T-helper 2 cell treated with Interferon-gamma antibody and Interleukin-4, amounts not matched to agents 5 μg/mL and 100 μg/mL, for 36 hours (primary cell): ENCODE results near the gene ABCC10.
A peak's percentile ranks its signal among the peaks of the same experiment; 100 is the strongest.
"Not testable (repeated sequence)": the region's sequence is repeated elsewhere in the genome, so short reads cannot be mapped to it uniquely, and the experiment has no call there.

ENCODE experiments used
- DNase-seq: peaks from one replicate; pipeline ENCODE4 v3.0.0; 2021; ENCODE audit warnings: low spot score
- H3K27ac Mint-ChIP-seq: one replicate; pipeline ENCODE4 v1.8.0; 2021; ENCODE audit warnings: mild to moderate bottlenecking, mixed read lengths
- H3K27me3 Mint-ChIP-seq: one replicate; pipeline ENCODE4 v1.8.0; 2021; ENCODE audit warnings: low read depth, mixed read lengths
- H3K36me3 Mint-ChIP-seq: one replicate; pipeline ENCODE4 v1.8.0; 2021; ENCODE audit warnings: low read depth, mixed read lengths
- H3K4me1 Mint-ChIP-seq: one replicate; pipeline ENCODE4 v1.8.0; 2021; ENCODE audit warnings: low read depth, mixed read lengths
- H3K4me3 Mint-ChIP-seq: one replicate; pipeline ENCODE4 v1.8.0; 2022; ENCODE audit warnings: mild to moderate bottlenecking, moderate library complexity, mixed read lengths
- H3K9me3 Mint-ChIP-seq: one replicate; pipeline ENCODE4 v1.8.0; 2021; ENCODE audit warnings: mixed read lengths

Gene ABCC10, protein sequence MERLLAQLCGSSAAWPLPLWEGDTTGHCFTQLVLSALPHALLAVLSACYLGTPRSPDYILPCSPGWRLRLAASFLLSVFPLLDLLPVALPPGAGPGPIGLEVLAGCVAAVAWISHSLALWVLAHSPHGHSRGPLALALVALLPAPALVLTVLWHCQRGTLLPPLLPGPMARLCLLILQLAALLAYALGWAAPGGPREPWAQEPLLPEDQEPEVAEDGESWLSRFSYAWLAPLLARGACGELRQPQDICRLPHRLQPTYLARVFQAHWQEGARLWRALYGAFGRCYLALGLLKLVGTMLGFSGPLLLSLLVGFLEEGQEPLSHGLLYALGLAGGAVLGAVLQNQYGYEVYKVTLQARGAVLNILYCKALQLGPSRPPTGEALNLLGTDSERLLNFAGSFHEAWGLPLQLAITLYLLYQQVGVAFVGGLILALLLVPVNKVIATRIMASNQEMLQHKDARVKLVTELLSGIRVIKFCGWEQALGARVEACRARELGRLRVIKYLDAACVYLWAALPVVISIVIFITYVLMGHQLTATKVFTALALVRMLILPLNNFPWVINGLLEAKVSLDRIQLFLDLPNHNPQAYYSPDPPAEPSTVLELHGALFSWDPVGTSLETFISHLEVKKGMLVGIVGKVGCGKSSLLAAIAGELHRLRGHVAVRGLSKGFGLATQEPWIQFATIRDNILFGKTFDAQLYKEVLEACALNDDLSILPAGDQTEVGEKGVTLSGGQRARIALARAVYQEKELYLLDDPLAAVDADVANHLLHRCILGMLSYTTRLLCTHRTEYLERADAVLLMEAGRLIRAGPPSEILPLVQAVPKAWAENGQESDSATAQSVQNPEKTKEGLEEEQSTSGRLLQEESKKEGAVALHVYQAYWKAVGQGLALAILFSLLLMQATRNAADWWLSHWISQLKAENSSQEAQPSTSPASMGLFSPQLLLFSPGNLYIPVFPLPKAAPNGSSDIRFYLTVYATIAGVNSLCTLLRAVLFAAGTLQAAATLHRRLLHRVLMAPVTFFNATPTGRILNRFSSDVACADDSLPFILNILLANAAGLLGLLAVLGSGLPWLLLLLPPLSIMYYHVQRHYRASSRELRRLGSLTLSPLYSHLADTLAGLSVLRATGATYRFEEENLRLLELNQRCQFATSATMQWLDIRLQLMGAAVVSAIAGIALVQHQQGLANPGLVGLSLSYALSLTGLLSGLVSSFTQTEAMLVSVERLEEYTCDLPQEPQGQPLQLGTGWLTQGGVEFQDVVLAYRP (N-terminal part only)

DNA sequence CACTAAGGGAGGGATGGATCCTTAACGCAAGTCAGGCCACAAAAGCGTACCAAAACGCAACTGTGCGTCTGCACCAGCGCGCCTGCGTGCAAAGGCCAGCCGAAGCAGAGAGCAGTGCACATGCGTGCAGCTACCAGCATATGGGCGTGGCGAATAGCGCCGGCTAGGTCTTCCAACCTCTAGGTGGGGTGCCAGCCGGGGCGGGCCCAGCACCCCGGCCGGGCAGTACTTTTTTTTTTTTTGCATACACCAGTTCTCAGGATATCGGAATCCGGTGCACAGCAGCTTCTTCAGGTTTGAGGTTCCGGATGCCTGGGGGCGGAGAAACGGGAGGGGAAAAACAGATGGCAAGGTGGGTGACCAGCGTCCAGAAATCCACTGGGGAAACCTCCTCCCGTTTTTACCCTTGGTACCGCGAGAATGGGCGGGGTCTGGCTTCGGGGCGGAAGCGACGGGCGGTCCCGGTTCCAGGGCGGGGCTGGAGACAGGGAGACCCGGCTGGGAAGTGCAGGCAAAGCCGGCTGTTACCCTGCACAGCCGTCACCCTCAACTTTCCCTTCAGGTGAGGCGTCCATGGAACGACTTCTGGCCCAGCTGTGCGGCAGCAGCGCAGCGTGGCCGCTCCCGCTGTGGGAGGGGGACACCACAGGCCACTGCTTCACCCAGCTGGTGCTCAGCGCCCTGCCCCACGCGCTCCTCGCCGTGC is at the start of gene ABCC10:
Gene ABCC10, plus strand, starts transcription at position 136 of the 706 bp plus-strand sequence. Its CDS starts 438 bp downstream, at position 574.
- H3K27ac Mint-ChIP-seq: peak within 1 kb of the TSS; percentile 93
- H3K27me3 Mint-ChIP-seq: peaks cover under 1% of the 10 kb centered on the region
- peaks cover 8% of the 10 kb centered on the region for H3K36me3 Mint-ChIP-seq
- no peaks in the 10 kb centered on the region for H3K9me3 Mint-ChIP-seq
- peaks cover 15% of the 10 kb centered on the region for H3K4me1 Mint-ChIP-seq
- peak; percentile 95 for DNase-seq
- H3K4me3 Mint-ChIP-seq: peak within 1 kb of the TSS; percentile 95

GRCh38 chr6:43377710-43378229 is 49.6 kb upstream of the ABCC10 start:
- Mint-ChIP-seq H3K27me3 (peaks cover 34% of the 10 kb centered on the region), H3K9me3 (no peaks in the 10 kb centered on the region), H3K27ac (no peak overlapping the region), H3K36me3 (peaks cover 2% of the 10 kb centered on the region), H3K4me3 (no peak overlapping the region), H3K4me1 (peaks cover 20% of the 10 kb centered on the region)
- DNase-seq: no peak

GRCh38 chr6:43378631-43379030 is 48.7 kb upstream of the ABCC10 start:
- no peak for DNase-seq
- peaks cover 25% of the 10 kb centered on the region for H3K4me1 Mint-ChIP-seq
- H3K27me3 Mint-ChIP-seq: peaks cover 29% of the 10 kb centered on the region
- H3K36me3 Mint-ChIP-seq: peaks cover 2% of the 10 kb centered on the region
- no peaks in the 10 kb centered on the region for H3K9me3 Mint-ChIP-seq
- H3K27ac Mint-ChIP-seq: no peak overlapping the region
- H3K4me3 Mint-ChIP-seq: no peak overlapping the region

DNA sequence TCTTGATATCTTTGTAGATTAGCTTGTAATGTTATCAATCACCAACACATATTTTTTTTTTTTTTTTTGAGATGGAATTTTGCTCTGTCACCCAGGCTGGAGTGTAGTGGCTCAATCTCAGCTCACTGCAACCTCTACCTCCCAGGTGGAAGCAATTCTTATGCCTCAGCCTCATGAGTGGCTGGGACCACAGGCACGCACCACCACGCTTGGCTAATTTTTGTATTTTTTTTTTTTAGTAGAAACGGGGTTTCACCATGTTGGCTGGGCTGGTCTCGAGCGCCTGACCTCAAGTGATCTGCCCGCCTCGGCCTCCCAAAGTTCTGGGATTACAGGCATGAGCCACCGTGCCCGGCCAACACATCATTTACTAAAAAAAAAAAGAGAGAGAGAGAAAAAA is 46.5 kb upstream of the ABCC10 start:
- H3K27ac Mint-ChIP-seq, H3K4me3 Mint-ChIP-seq, DNase-seq, H3K36me3 Mint-ChIP-seq, H3K9me3 Mint-ChIP-seq: not testable (repeated sequence)
- H3K4me1 Mint-ChIP-seq: peaks cover 40% of the 10 kb centered on the region
- H3K27me3 Mint-ChIP-seq: peaks cover 29% of the 10 kb centered on the region

DNA sequence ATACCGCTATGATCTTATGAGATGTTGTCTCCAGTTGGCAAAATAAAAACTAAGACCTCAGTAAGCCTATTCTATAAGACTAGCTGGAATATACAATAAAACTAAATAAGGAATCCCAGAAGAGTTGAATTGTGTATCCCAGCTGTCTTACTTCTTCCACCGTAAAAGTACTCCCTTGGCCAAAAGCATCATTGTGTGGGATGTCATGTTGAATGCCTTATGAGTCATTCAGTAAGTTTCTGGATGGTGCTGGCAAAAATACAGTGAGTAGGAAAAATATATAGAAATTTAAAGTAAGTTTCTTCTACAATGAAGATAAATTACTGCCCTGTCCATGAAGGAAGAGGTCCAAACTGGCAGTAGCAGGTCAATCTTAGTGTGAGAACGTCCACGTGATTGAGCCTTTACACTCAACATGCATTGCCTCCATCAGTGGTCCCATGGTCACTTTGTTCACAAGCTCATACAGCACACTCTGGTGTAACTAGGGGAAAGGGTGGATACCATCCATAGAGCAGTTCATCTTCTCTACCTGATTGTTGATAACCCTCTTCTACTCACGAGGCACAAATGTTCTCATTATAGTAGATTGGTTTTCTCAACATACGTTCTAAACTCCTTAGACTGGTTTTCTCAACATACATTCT is 44.2 kb upstream of the ABCC10 start:
- Mint-ChIP-seq H3K4me3 (peak overlapping the region; percentile 47), H3K4me1 (peaks cover 39% of the 10 kb centered on the region), H3K9me3 (peaks cover 4% of the 10 kb centered on the region), H3K27me3 (peaks cover 41% of the 10 kb centered on the region), H3K36me3 (peaks cover 2% of the 10 kb centered on the region), H3K27ac (peak overlapping the region; percentile 89)
- no peak for DNase-seq

DNA sequence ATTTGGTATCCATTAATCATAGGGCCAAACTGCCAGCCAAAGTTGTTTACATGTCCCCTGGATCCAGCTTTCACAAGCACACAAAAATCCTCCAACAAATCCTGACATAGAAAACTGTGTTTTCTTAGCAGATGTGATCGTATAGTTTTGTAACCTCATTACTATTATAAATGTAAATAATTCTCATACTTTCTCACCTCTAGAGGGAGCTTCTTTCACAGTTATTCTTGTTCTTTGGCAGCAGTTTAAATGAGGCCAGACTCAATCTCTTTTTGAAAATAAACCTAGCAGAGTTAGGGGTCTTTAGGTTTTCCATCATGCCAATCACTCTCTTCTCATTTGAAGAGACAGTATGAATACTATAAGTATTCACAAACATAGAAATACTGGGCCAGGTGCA is 40.8 kb upstream of the ABCC10 start:
- H3K27ac Mint-ChIP-seq: no peak overlapping the region
- H3K9me3 Mint-ChIP-seq: peaks cover 4% of the 10 kb centered on the region
- H3K4me1 Mint-ChIP-seq: peaks cover 42% of the 10 kb centered on the region
- peaks cover 49% of the 10 kb centered on the region for H3K27me3 Mint-ChIP-seq
- no peaks in the 10 kb centered on the region for H3K36me3 Mint-ChIP-seq
- DNase-seq: no peak
- no peak overlapping the region for H3K4me3 Mint-ChIP-seq

DNA sequence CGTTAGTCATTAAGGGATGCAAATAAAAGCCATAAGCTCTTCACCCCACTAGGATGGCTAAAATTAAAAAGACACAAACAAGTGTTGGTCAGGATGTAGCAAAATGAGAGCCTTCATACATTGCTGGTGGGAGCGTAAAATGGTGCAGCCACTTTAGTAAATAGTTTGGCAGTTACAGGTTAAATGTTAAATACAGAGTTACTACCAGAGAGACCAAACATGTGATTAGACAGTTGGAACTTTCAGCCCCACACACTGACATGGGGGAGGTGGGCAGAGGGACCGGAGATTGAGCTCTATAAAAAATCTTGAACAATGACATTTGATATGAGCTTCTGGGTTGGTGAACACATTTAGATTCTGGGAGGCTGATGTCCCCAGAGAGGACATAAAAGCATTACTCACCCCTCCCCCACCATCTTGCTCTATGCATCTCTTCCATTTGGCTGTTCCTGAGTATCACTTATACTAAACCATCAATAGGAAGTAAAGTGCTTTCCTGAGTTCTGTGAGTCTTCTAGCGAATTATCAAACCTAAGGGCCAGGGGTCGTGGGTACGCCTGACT is 37.5 kb upstream of the ABCC10 start:
- H3K4me1 Mint-ChIP-seq: peaks cover 25% of the 10 kb centered on the region
- no peaks in the 10 kb centered on the region for H3K36me3 Mint-ChIP-seq
- H3K27me3 Mint-ChIP-seq: peaks cover 72% of the 10 kb centered on the region

DNA sequence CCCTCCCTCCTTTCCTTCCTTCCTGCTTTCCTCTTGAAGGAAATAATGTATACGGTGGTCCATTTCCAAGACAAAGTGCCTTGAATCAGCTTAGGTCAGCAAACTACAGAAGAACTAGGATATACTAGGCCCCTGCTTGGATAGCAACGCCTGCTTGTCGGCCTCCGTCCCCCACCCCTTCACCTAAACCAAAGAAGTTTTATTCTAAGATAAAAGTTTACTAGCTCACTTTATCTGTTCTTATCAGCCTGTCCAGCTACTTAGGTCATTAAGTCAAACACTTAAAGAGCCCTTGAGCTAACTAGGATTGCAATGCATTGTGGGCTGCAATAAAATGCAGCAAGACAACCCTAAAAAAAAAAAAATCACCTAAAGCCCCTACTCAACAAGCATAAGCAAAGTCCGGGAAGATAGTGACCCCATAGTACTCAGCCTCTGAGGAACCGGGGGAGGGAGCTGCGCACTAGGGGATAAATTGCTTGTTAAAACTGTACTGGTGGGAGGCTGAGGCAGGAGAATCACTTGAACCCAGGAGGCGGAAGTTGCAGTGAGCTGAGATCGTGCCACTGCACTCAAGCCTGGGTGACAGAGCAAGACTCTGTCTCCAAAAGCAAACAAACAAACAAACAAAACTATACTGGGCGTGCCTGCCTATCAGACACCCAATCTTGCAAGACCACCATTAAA is 36.4 kb upstream of the ABCC10 start:
- H3K27ac Mint-ChIP-seq, DNase-seq, H3K36me3 Mint-ChIP-seq, H3K9me3 Mint-ChIP-seq: not testable (repeated sequence)
- Mint-ChIP-seq H3K4me1 (peaks cover 19% of the 10 kb centered on the region), H3K4me3 (peak overlapping the region; percentile 27), H3K27me3 (peaks cover 76% of the 10 kb centered on the region)

More for the DNA sequence above, 37.5 kb upstream of the ABCC10 start:
- Mint-ChIP-seq H3K27ac (no peak overlapping the region), H3K4me3 (no peak overlapping the region), H3K9me3 (no peaks in the 10 kb centered on the region)
- DNase-seq: no peak

DNA sequence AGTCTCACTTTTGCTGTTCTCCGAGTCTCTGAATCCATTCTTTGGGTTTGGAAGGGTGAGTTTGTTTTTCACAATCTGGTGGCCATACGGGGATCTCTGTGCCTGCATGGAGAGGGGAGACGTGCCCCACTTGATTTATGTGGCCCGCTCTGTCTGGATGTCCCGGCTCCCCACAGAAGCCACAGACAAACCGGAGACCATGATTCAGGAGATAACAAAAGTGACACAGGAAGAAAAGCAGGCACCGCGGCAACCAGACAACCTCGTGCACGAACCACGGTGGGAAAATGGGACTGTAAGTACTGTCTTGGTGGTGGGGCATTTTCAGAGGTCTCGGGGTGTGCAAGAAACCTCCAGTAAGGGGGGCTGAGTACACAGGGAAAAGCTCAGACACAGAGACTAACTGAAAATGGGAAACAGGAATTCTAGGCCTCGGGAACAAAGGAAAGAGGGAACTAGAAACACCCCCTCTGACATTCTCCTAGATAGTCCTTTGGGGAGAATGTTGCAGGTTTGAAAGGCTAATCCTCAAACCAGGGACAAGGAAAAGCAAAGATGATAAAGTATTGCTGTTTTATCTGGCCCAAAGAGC is 35.8 kb upstream of the ABCC10 start:
- H3K27me3 Mint-ChIP-seq: peaks cover 73% of the 10 kb centered on the region
- peak overlapping the region; percentile 57 for H3K4me3 Mint-ChIP-seq
- DNase-seq: no peak
- H3K4me1 Mint-ChIP-seq: peaks cover 15% of the 10 kb centered on the region
- H3K36me3 Mint-ChIP-seq: no peaks in the 10 kb centered on the region
- no peaks in the 10 kb centered on the region for H3K9me3 Mint-ChIP-seq
- no peak overlapping the region for H3K27ac Mint-ChIP-seq

GRCh38 chr6:43393133-43393532 is 34.2 kb upstream of the ABCC10 start:
- not testable (repeated sequence) for H3K9me3 Mint-ChIP-seq, H3K27ac Mint-ChIP-seq, DNase-seq, H3K4me3 Mint-ChIP-seq, H3K36me3 Mint-ChIP-seq
- Mint-ChIP-seq H3K4me1 (peaks cover 17% of the 10 kb centered on the region), H3K27me3 (peaks cover 64% of the 10 kb centered on the region)

GRCh38 chr6:43393602-43394001 is 33.7 kb upstream of the ABCC10 start:
- Mint-ChIP-seq H3K9me3 (no peaks in the 10 kb centered on the region), H3K27ac (no peak overlapping the region), H3K4me3 (no peak overlapping the region), H3K4me1 (peaks cover 17% of the 10 kb centered on the region), H3K36me3 (no peaks in the 10 kb centered on the region), H3K27me3 (peaks cover 62% of the 10 kb centered on the region)
- DNase-seq: no peak

DNA sequence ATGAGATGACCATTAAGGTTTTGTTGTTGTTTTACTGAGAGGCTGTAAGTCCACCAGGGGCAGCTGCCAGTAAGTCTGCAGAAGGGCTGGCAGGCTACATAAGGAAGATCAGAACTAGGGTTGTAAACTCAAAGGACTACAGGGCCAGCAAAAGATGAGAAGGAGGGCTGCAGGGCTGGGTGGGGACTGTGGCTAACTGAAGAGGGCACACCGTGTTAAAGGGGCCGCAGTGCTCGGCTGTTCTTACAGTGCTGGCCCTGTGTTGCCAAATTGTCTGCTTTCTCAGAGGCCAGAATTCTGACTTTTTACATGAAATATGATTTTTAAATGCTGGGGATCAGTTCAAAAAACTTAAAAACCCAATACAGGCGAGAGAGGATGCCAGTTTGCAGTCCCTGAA is 32.4 kb upstream of the ABCC10 start:
- H3K27me3 Mint-ChIP-seq: peaks cover 51% of the 10 kb centered on the region
- H3K36me3 Mint-ChIP-seq: no peaks in the 10 kb centered on the region
- H3K4me3 Mint-ChIP-seq: no peak overlapping the region
- no peaks in the 10 kb centered on the region for H3K9me3 Mint-ChIP-seq
- no peak for DNase-seq
- peaks cover 17% of the 10 kb centered on the region for H3K4me1 Mint-ChIP-seq
- no peak overlapping the region for H3K27ac Mint-ChIP-seq
